Osteoblast (primary cell): ENCODE data around the gene PTPN2. TPM values are rescaled to one million over a fixed set of nuclear protein-coding genes. Genes with fewer than 3 reads are reported as not detected.

Experiments used
- DNase-seq: peaks from one replicate; pipeline ENCODE4 v3.0.0; 2011; ENCODE audit warnings: low spot score, mixed read lengths; ENCODE audit not compliant: insufficient read length; ENCODE audit errors: missing footprints
- H2AFZ ChIP-seq: 2 replicates; pipeline ENCODE4 v1.6.0; 2011; ENCODE audit warnings: mild to moderate bottlenecking, low read length
- H3K27ac ChIP-seq: 2 replicates; pipeline ENCODE4 v1.5.1; 2011; ENCODE audit warnings: mild to moderate bottlenecking, low read depth, low read length, moderate library complexity
- H3K27me3 ChIP-seq: 2 replicates; pipeline ENCODE4 v1.6.0; 2012; ENCODE audit warnings: mild to moderate bottlenecking, control low read depth, inconsistent platforms, low read length, moderate library complexity; ENCODE audit not compliant: insufficient read depth
- H3K36me3 ChIP-seq: 2 replicates; pipeline ENCODE4 v1.5.1; 2011; ENCODE audit warnings: mild to moderate bottlenecking, low read length, control low read depth, moderate library complexity; ENCODE audit not compliant: insufficient read depth
- H3K4me1 ChIP-seq: 2 replicates; pipeline ENCODE4 v1.5.1; 2011; ENCODE audit warnings: mild to moderate bottlenecking, low read length, control low read depth, moderate library complexity; ENCODE audit not compliant: insufficient read depth
- H3K4me2 ChIP-seq: 2 replicates; pipeline ENCODE4 v1.6.0; 2011; ENCODE audit warnings: mild to moderate bottlenecking, low read length; ENCODE audit not compliant: insufficient read depth
- H3K4me3 ChIP-seq: fragments of 200-600 bp; sonication (generic); 3 replicates; pipeline ENCODE4 v1.5.1; 2012; ENCODE audit warnings: mild to moderate bottlenecking, low read length, inconsistent platforms; ENCODE audit not compliant: insufficient read depth
- H3K79me2 ChIP-seq: 2 replicates; pipeline ENCODE4 v1.6.0; 2012; ENCODE audit warnings: mild to moderate bottlenecking, low read length, control low read depth, inconsistent platforms; ENCODE audit not compliant: insufficient read depth
- H3K9me3 ChIP-seq: 2 replicates; pipeline ENCODE4 v1.5.1; 2011; ENCODE audit warnings: low read depth, low read length, control low read depth
- H4K20me1 ChIP-seq: 2 replicates; pipeline ENCODE4 v1.6.0; 2012; ENCODE audit warnings: mild to moderate bottlenecking, low read length, control low read depth; ENCODE audit not compliant: insufficient read depth
- total RNA-seq: library from RNA; depleted of rRNA; stranded (reverse); fragments of >200 nt; gene quantifications from 2 replicates; pipeline ENCODE4 v1.2.3, GENCODE V29; 2012
- TF ChIP-seq, protein P1 (sequence below): IDR thresholded peaks from 2 replicates; pipeline ENCODE4 v1.5.1; 2011; ENCODE audit warnings: mild to moderate bottlenecking, low read depth, low read length, moderate library complexity; ENCODE audit errors: extremely low read depth

Gene PTPN2
- total RNA-seq, 1 donor, result 37.6 TPM

DNA sequence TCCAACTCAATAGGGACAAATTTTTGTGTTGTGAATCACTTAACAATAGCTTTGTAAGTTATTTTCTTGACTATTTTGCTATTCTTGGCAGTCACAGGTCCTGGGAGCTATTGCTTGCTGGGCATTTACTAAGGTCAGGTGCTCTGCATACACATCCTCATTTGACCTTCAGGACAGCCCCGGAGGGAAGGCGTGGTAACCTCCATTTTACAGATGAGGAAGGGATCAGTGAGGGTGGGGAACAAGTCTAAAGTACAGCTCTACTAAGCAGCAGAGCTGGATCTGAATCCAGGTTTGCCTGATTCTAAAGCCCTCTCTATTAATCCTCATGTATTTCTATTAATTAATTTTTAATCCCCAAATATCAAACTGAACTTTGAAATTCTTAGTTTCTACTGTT is 58.8 kb downstream of the PTPN2 start:
- H3K9me3 ChIP-seq, result no peaks in the 10 kb centered on the region
- H3K4me2 ChIP-seq, result no peak overlapping the region
- H3K27ac ChIP-seq, result no peak overlapping the region
- peaks cover 16% of the 10 kb centered on the region for H3K36me3 ChIP-seq
- no peaks in the 10 kb centered on the region for H3K27me3 ChIP-seq
- no peak overlapping the region for H2AFZ ChIP-seq
- no peak overlapping the region for H3K4me3 ChIP-seq
- no peaks in the 10 kb centered on the region for H3K4me1 ChIP-seq
- no peaks in the 10 kb centered on the region for H3K79me2 ChIP-seq
- TF ChIP-seq, protein P1, sequence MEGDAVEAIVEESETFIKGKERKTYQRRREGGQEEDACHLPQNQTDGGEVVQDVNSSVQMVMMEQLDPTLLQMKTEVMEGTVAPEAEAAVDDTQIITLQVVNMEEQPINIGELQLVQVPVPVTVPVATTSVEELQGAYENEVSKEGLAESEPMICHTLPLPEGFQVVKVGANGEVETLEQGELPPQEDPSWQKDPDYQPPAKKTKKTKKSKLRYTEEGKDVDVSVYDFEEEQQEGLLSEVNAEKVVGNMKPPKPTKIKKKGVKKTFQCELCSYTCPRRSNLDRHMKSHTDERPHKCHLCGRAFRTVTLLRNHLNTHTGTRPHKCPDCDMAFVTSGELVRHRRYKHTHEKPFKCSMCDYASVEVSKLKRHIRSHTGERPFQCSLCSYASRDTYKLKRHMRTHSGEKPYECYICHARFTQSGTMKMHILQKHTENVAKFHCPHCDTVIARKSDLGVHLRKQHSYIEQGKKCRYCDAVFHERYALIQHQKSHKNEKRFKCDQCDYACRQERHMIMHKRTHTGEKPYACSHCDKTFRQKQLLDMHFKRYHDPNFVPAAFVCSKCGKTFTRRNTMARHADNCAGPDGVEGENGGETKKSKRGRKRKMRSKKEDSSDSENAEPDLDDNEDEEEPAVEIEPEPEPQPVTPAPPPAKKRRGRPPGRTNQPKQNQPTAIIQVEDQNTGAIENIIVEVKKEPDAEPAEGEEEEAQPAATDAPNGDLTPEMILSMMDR, result no peak
- no peaks in the 10 kb centered on the region for H4K20me1 ChIP-seq
- no peak for DNase-seq

DNA sequence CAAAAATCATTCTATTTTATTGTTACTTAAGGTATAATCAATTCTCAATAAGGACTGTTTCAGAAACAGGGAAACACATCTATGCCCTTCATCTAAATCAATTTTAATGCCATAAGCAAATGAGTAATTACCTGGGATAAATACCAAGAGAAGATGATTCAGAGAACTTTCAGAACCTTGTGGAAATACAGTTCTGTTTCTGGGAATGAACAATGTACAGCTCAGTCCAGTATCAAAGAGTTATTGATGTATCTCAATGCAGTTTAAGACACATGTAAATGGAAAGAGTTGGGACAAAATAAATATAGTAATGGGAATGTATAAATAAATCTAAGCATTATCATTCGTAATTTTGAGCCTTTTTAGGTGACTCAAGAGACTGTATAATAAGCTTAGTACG is 60.1 kb downstream of the PTPN2 start:
- no peak overlapping the region for H3K4me3 ChIP-seq
- H4K20me1 ChIP-seq, result no peaks in the 10 kb centered on the region
- DNase-seq, result no peak
- H3K4me2 ChIP-seq, result no peak overlapping the region
- H3K9me3 ChIP-seq, result no peaks in the 10 kb centered on the region
- H3K36me3 ChIP-seq, result peaks cover 16% of the 10 kb centered on the region
- H2AFZ ChIP-seq, result no peak overlapping the region
- H3K79me2 ChIP-seq, result no peaks in the 10 kb centered on the region
- H3K4me1 ChIP-seq, result no peaks in the 10 kb centered on the region
- H3K27me3 ChIP-seq, result no peaks in the 10 kb centered on the region
- TF ChIP-seq, protein P1, result no peak
- H3K27ac ChIP-seq, result no peak overlapping the region

DNA sequence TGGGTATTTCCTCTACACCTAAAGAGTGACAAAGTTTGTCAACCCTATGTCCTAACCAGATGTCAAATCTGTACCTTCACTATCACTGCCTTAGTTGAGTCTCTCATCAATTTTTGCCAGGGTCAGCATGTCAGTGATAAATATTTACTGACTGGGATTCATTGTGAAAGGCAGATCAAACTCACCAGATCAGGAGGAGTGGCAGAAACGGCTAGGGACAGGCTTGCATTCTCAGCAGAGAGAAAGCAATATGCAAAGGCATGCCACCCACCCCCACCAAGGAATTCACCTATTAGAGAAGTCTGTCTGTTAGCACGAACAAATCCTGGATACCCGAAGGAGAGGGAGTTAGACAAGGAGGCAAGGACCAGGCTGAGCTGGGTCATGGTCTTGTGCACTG is 62.6 kb downstream of the PTPN2 start:
- Histone ChIP-seq H3K9me3 (no peaks in the 10 kb centered on the region), H3K4me2 (no peak overlapping the region), H3K27ac (no peak overlapping the region), H3K36me3 (peaks cover 10% of the 10 kb centered on the region), H2AFZ (no peak overlapping the region), H3K79me2 (no peaks in the 10 kb centered on the region), H4K20me1 (no peaks in the 10 kb centered on the region), H3K27me3 (no peaks in the 10 kb centered on the region), H3K4me3 (no peak overlapping the region), H3K4me1 (no peaks in the 10 kb centered on the region)
- TF ChIP-seq, protein P1, result no peak
- no peak for DNase-seq

DNA sequence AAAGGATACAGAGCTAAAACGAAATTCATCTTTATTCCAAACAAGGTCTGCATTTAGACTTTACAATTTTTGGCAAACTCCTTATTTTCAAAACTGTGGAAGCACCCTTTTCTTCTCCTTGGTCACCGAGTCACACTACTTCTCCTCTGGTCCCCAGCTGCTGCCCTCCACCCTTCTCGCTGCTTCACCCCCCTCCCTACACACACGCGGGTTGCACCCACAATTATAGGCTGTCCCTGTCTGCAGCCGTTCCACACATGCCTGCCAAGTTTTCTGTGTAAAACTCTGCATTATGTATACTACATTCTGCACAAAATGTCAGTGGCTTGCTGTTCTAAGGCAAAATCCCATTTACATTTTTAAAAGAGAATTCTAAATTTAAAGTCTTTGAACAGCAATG is 63.5 kb downstream of the PTPN2 start:
- DNase-seq, result no peak
- H3K27me3 ChIP-seq, result no peaks in the 10 kb centered on the region
- no peaks in the 10 kb centered on the region for H3K79me2 ChIP-seq
- H3K4me2 ChIP-seq, result peak overlapping the region; percentile 37
- no peaks in the 10 kb centered on the region for H4K20me1 ChIP-seq
- H3K9me3 ChIP-seq, result no peaks in the 10 kb centered on the region
- H3K4me1 ChIP-seq, result no peaks in the 10 kb centered on the region
- TF ChIP-seq, protein P1, result no peak
- H3K36me3 ChIP-seq, result peaks cover 9% of the 10 kb centered on the region
- H3K4me3 ChIP-seq, result no peak overlapping the region
- H2AFZ ChIP-seq, result peak overlapping the region; percentile 28
- no peak overlapping the region for H3K27ac ChIP-seq
